Neural cell (in vitro differentiated cells): ENCODE results near the gene MAP1LC3A. TPM values are rescaled to one million over a fixed set of nuclear protein-coding genes. Genes with fewer than 3 reads are reported as not detected.

Source experiments
- H2AFZ ChIP-seq: fragments of 200-600, 300-800 bp; sonication (generic), shearing (Covaris generic); 2 replicates; pipeline ENCODE4 v1.6.0; 2014; ENCODE audit warnings: low read depth, mild to moderate bottlenecking, antibody characterized with exemption, low read length, moderate library complexity
- H3F3A ChIP-seq: fragments of 200-600 bp; shearing (Covaris generic); 2 replicates; pipeline ENCODE4 v1.6.1; 2016; ENCODE audit warnings: mild to moderate bottlenecking, moderate library complexity, mixed read lengths, antibody characterized with exemption, low read length; ENCODE audit not compliant: insufficient read depth, poor library complexity, severe bottlenecking
- H3K27ac ChIP-seq: fragments of 200-600, 300-800 bp; sonication (generic), shearing (Covaris generic); 2 replicates; pipeline ENCODE4 v1.5.1; 2014; ENCODE audit warnings: mild to moderate bottlenecking, low read length, moderate library complexity
- H3K27me3 ChIP-seq: fragments of 300-800, 200-600 bp; sonication (generic), shearing (Covaris generic); 2 replicates; pipeline ENCODE4 v1.6.0; 2014; ENCODE audit warnings: mild to moderate bottlenecking, low read depth, low read length, moderate library complexity; ENCODE audit not compliant: insufficient read depth
- H3K36me3 ChIP-seq: fragments of 300-800, 200-600 bp; sonication (generic), shearing (Covaris generic); 2 replicates; pipeline ENCODE4 v1.5.1; 2014; ENCODE audit warnings: mild to moderate bottlenecking, antibody characterized with exemption, low read length, moderate library complexity; ENCODE audit not compliant: insufficient read depth
- H3K4me2 ChIP-seq: fragments of 300-800, 200-600 bp; sonication (generic), shearing (Covaris generic); 2 replicates; pipeline ENCODE4 v1.6.0; 2014; ENCODE audit warnings: mild to moderate bottlenecking, low read length
- H3K4me3 ChIP-seq: fragments of 300-800, 200-600 bp; sonication (generic), shearing (Covaris generic); 2 replicates; pipeline ENCODE4 v1.5.1; 2014; ENCODE audit warnings: mild to moderate bottlenecking, low read length, moderate library complexity
- H3K79me2 ChIP-seq: fragments of 200-600 bp; shearing (Covaris generic); replicated peaks from 2 replicates; pipeline ENCODE4 v1.6.0; 2014; ENCODE audit warnings: mild to moderate bottlenecking, low read length, moderate library complexity; ENCODE audit not compliant: insufficient read depth
- H3K9ac ChIP-seq: fragments of 300-800, 200-600 bp; sonication (generic), shearing (Covaris generic); 2 replicates; pipeline ENCODE4 v1.6.1; 2016; ENCODE audit warnings: mild to moderate bottlenecking, low read length, mixed read lengths
- H3K9me2 ChIP-seq: fragments of 200-600 bp; shearing (Covaris generic); 2 replicates; pipeline ENCODE4 v1.6.1; 2016; ENCODE audit warnings: mild to moderate bottlenecking, low read length, mixed read lengths; ENCODE audit not compliant: insufficient read depth
- H3K9me3 ChIP-seq: fragments of 200-600, 300-800 bp; sonication (generic), shearing (Covaris generic); 2 replicates; pipeline ENCODE4 v1.6.1; 2016; ENCODE audit warnings: mild to moderate bottlenecking, mixed run types, low read length, moderate library complexity, mixed read lengths
- H4K20me1 ChIP-seq: fragments of 200-600 bp; shearing (Covaris generic); 2 replicates; pipeline ENCODE4 v1.6.1; 2016; ENCODE audit warnings: mild to moderate bottlenecking, mixed run types; ENCODE audit not compliant: insufficient read depth
- CTCF ChIP-seq: fragments of 450-650 bp; IDR thresholded peaks from 2 replicates; pipeline ENCODE4 v1.5.1; 2014; ENCODE audit warnings: antibody characterized with exemption, mild to moderate bottlenecking, moderate library complexity; ENCODE audit not compliant: poor library complexity, severe bottlenecking
- EP300 ChIP-seq: fragments of 450-650 bp; conservative IDR thresholded peaks from 2 replicates; pipeline ENCODE4 v1.6.1; 2014; ENCODE audit warnings: antibody characterized with exemption, mild to moderate bottlenecking, moderate library complexity; ENCODE audit not compliant: poor library complexity, severe bottlenecking
- EZH2 ChIP-seq: fragments of 200-600, 300-800 bp; shearing (Covaris generic), sonication (generic); IDR thresholded peaks from 2 replicates; pipeline ENCODE4 v1.6.1; 2014; ENCODE audit warnings: antibody characterized with exemption, low read length, borderline replicate concordance, mild to moderate bottlenecking; ENCODE audit not compliant: insufficient read depth, poor library complexity, severe bottlenecking
- MXI1 ChIP-seq: fragments of 450-650 bp; conservative IDR thresholded peaks from 2 replicates; pipeline ENCODE4 v1.6.1; 2014; ENCODE audit warnings: antibody characterized with exemption, mild to moderate bottlenecking; ENCODE audit not compliant: poor library complexity, severe bottlenecking
- POLR2AphosphoS5 ChIP-seq: IDR thresholded peaks from 2 replicates; pipeline ENCODE4 v1.6.1; 2012
- RAD21 ChIP-seq: fragments of 450-650 bp; conservative IDR thresholded peaks from 2 replicates; pipeline ENCODE4 v1.6.1; 2014; ENCODE audit warnings: antibody characterized with exemption, mild to moderate bottlenecking, moderate library complexity
- REST ChIP-seq: IDR thresholded peaks from 2 replicates; pipeline ENCODE4 v1.6.1; 2012; ENCODE audit warnings: borderline replicate concordance
- SMC3 ChIP-seq: fragments of 450-650 bp; conservative IDR thresholded peaks from 2 replicates; pipeline ENCODE4 v1.6.1; 2014; ENCODE audit warnings: antibody characterized with exemption, mild to moderate bottlenecking, moderate library complexity; ENCODE audit not compliant: poor library complexity
- TAF1 ChIP-seq: IDR thresholded peaks from 2 replicates; pipeline ENCODE4 v1.6.1; 2012; ENCODE audit warnings: low read depth
- polyA plus RNA-seq: library from polyadenylated mRNA; depleted of rRNA; stranded (reverse); fragments of >200 nt; gene quantifications from 2 replicates; pipeline ENCODE4 v1.2.3, GENCODE V29; 2014

The MAP1LC3A gene
- polyA plus RNA-seq, 1 donor from 2014 or later = 56.2 TPM

GRCh38 chr20:34579979-34580940, 21.7 kb downstream of the MAP1LC3A start:
- Histone ChIP-seq H2AFZ (no peak overlapping the region), H3K27ac (no peak overlapping the region), H3K27me3 (no peaks in the 10 kb centered on the region)

More at GRCh38 chr20:34579979-34580940, 21.7 kb downstream of the MAP1LC3A start:
- no peak overlapping the region for H3K4me2 ChIP-seq
- no peaks in the 10 kb centered on the region for H3K79me2 ChIP-seq
- H3K9ac ChIP-seq = no peak overlapping the region
- no peaks in the 10 kb centered on the region for H3F3A ChIP-seq
- no peaks in the 10 kb centered on the region for H3K36me3 ChIP-seq
- H3K9me3 ChIP-seq = no peaks in the 10 kb centered on the region
- no peaks in the 10 kb centered on the region for H4K20me1 ChIP-seq
- H3K4me3 ChIP-seq = no peak overlapping the region
- no peaks in the 10 kb centered on the region for H3K9me2 ChIP-seq
- TF ChIP-seq EZH2 = no peak
- TF ChIP-seq EP300 = no peak
- no peak for TF ChIP-seq TAF1
- TF ChIP-seq RAD21 = no peak
- TF ChIP-seq CTCF = no peak
- TF ChIP-seq SMC3 = no peak
- TF ChIP-seq MXI1 = no peak
- no peak for TF ChIP-seq POLR2AphosphoS5
- TF ChIP-seq REST = no peak
